K562 (cell line): ENCODE data around the gene ZMYND8. TPM values are rescaled to one million over a fixed set of nuclear protein-coding genes. Genes with fewer than 3 reads are reported as not detected.

Source experiments
- ATAC-seq: fragments of 200-7000 bp; cut with Tn5 transposase; 3 replicates; pipeline ENCODE4 v1.9.1; 2020; ENCODE audit warnings: moderate library complexity
- BruUV-seq: library from RNA; stranded (reverse); fragments of 400-500 nt; replicated peaks from 2 replicates; lab custom pipeline; 2021; lab: Mats Ljungman, UMichigan
- CTCF ChIA-PET: fragments of 300-600 bp; formaldehyde crosslinking; extraction: SDS; loops from one replicate; lab custom pipeline; 2021; ENCODE audit warnings: low intra/inter-chr PET ratio; lab: Yijun Ruan, JAX
- POLR2A ChIA-PET: fragments of 300-600, 350-650 bp; sonication (Branson Sonifier 250); formaldehyde crosslinking; extraction: SDS; loops from one replicate; lab custom pipeline; 2021; ENCODE audit warnings: antibody characterized with exemption, inconsistent platforms; lab: Yijun Ruan, JAX
- DNase-seq, 4 experiments: peaks; one replicate each; pipeline versions ENCODE4 v3.0.0 to v3.0.0-alpha.2; 2011 to 2018; ENCODE audit warnings: low spot score in 3 of 4, mixed read lengths in 3 of 4; ENCODE audit errors: extremely low read depth in 1 of 4
- FAIRE-seq: peaks from 2 replicates; lab custom pipeline; 2011; peaks lifted over from hg19 to GRCh38; lab: Jason Lieb, UNC
- H2AFZ ChIP-seq: 2 replicates; pipeline ENCODE4 v1.6.0; 2011; ENCODE audit warnings: low read depth, low read length, control low read depth, inconsistent platforms
- H3K27ac ChIP-seq: fragments of 200-600 bp; 3 replicates; pipeline ENCODE4 v1.8.0; 2011; ENCODE audit warnings: low read depth, mild to moderate bottlenecking, control low read depth, inconsistent platforms, low read length, moderate library complexity, mixed read lengths; ENCODE audit errors: extremely low read depth
- H3K27me3 ChIP-seq, 2 experiments: fragments of 300-600 bp in 1 of 2; 2 replicates in 1 of 2; 3 replicates in 1 of 2; pipeline versions ENCODE4 v1.6.0 to v1.8.0; 2011; ENCODE audit warnings: inconsistent platforms in 2 of 2, low read length in 2 of 2, mild to moderate bottlenecking in 1 of 2, mixed read lengths in 1 of 2, moderate library complexity in 1 of 2; ENCODE audit not compliant: control insufficient read depth in 2 of 2, insufficient read depth in 2 of 2
- H3K36me3 ChIP-seq: fragments of 300-600 bp; 3 replicates; pipeline ENCODE4 v1.8.0; 2011; ENCODE audit warnings: mild to moderate bottlenecking, low read length, inconsistent platforms; ENCODE audit not compliant: control insufficient read depth, insufficient read depth
- H3K4me1 ChIP-seq, 2 experiments: fragments of 200-600 bp in 1 of 2; replicated peaks in 1 of 2; 2 replicates in 1 of 2; 3 replicates in 1 of 2; pipeline versions ENCODE4 v1.5.1 to v1.8.0; 2011; ENCODE audit warnings: inconsistent platforms in 2 of 2, low read length in 2 of 2, mild to moderate bottlenecking in 1 of 2, mixed read lengths in 1 of 2, moderate library complexity in 1 of 2; ENCODE audit not compliant: control insufficient read depth in 2 of 2, insufficient read depth in 2 of 2
- H3K4me2 ChIP-seq: 2 replicates; pipeline ENCODE4 v1.6.1; 2011; ENCODE audit warnings: low read length, control low read depth, inconsistent platforms, mixed read lengths; ENCODE audit not compliant: insufficient read depth
- H3K4me3 ChIP-seq: fragments of 200-600 bp; sonication (generic), shearing (Covaris generic); 2 replicates; pipeline ENCODE4 v1.5.1; 2016; ENCODE audit warnings: control low read depth, inconsistent platforms
- H3K79me2 ChIP-seq: fragments of 200-600 bp; 3 replicates; pipeline ENCODE4 v1.8.0; 2011; ENCODE audit warnings: low read length, inconsistent platforms; ENCODE audit not compliant: control insufficient read depth, insufficient read depth
- H3K9ac ChIP-seq, 2 experiments: 2 replicates each; pipeline versions ENCODE4 v1.6.0 to v1.6.1; 2011; ENCODE audit warnings: low read depth in 2 of 2, low read length in 2 of 2, control low read depth in 1 of 2, inconsistent platforms in 1 of 2, mild to moderate bottlenecking in 1 of 2, mixed read lengths in 1 of 2; ENCODE audit not compliant: insufficient read depth in 1 of 2
- H3K9me1 ChIP-seq: one replicate; pipeline ENCODE4 v1.6.0; 2011; ENCODE audit warnings: inconsistent platforms, mild to moderate bottlenecking, low read length, moderate library complexity; ENCODE audit not compliant: control insufficient read depth, insufficient read depth
- H3K9me3 ChIP-seq: replicated peaks from 2 replicates; pipeline ENCODE4 v1.5.1; 2011; ENCODE audit warnings: low read depth, low read length, inconsistent platforms; ENCODE audit not compliant: control insufficient read depth, insufficient read depth
- H4K20me1 ChIP-seq: replicated peaks from 2 replicates; pipeline ENCODE4 v1.6.1; 2011; ENCODE audit warnings: low read length, inconsistent platforms, mixed read lengths; ENCODE audit not compliant: control insufficient read depth, insufficient read depth
- POLR2AphosphoS2 ChIP-seq: IDR thresholded peaks from 2 replicates; pipeline ENCODE4 v1.6.1; 2012; ENCODE audit warnings: low read length, improper control_type of control experiment
- ZNF830 ChIP-seq: fragments of 250-450 bp; sonication (Bioruptor Pico); IDR thresholded peaks from 2 replicates; pipeline ENCODE4 v1.5.0; 2021; ENCODE audit warnings: mild to moderate bottlenecking
- WGBS: fragments of 100-300 bp; shearing (Covaris generic); methylation state at CpG from one replicate; pipeline ENCODE4 v1.1.6; 2016; ENCODE audit warnings: low coverage, mixed read lengths; ENCODE audit not compliant: insufficient coverage; ENCODE audit errors: missing lambda C conversion rate; 5-methylcytosine and 5-hydroxymethylcytosine counted together
- in situ Hi-C: fragments of 300-500 bp; cut with MboI; formaldehyde crosslinking; loops from 4 replicates; pipeline ENCODE4 v1.15.0; 2018; ENCODE audit warnings: inconsistent platforms, mixed read lengths
- intact Hi-C: fragments of 100-400 bp; cut with micrococcal nuclease; formaldehyde crosslinking; loops from 2 replicates; pipeline ENCODE4 v1.14.2; 2022
- polyA plus RNA-seq, 8 experiments: library from polyadenylated mRNA; depleted of rRNA in 4 of 8; stranded (reverse) in 5 of 8; unstranded in 3 of 8; fragments of >200 nt; fragmentation: Nextera tagmentation in 2 of 8; fragmentation: Illumina TruSeq in 1 of 8; extraction: Ambion mirVana in 2 of 8; extraction: Trizol in 1 of 8; gene quantifications; 2 replicates each; pipeline versions ENCODE4 v1.2.1 to v1.2.3, GENCODE V29; 2011 to 2014; ENCODE audit warnings: inconsistent platforms in 1 of 8, missing spikeins in 1 of 8
- total RNA-seq, 7 experiments: library from RNA; depleted of rRNA in 6 of 7; stranded (reverse); fragments of >200 nt in 6 of 7; fragmentation: Illumina TruSeq in 2 of 7; extraction: Trizol in 2 of 7; gene quantifications; 2 replicates each; pipeline versions ENCODE4 v1.2.1 to v1.2.3, GENCODE V29; 2011 to 2021; ENCODE audit warnings: low replicate concordance in 1 of 7
- TF ChIP-seq, protein P1 (sequence below), 3 experiments: fragments of 200-800 bp in 1 of 3; fragments of 250-450 bp in 1 of 3; fragments of 450-650 bp in 1 of 3; sonication (Bioruptor Pico) in 1 of 3; sonication (Bioruptor generic) in 1 of 3; formaldehyde crosslinking in 1 of 3; IDR thresholded peaks; 2 replicates each; pipeline versions ENCODE4 v1.6.1 to v1.8.0; 2016 to 2022; ENCODE audit warnings: mild to moderate bottlenecking in 2 of 3, missing genetic modification characterization in 2 of 3, missing compliant biosample characterization in 1 of 3, moderate library complexity in 1 of 3
- TF ChIP-seq, protein P2 (sequence below): sonication (generic); IDR thresholded peaks from 2 replicates; pipeline ENCODE4 v1.6.1; 2016

The ZMYND8 gene
- total and polyA plus RNA-seq, 9 of the 15 experiments (the other 6 are each of a cell fraction or from before 2014, with no cell fraction given) = 31.8 to 148 (median 71.9) TPM

DNA sequence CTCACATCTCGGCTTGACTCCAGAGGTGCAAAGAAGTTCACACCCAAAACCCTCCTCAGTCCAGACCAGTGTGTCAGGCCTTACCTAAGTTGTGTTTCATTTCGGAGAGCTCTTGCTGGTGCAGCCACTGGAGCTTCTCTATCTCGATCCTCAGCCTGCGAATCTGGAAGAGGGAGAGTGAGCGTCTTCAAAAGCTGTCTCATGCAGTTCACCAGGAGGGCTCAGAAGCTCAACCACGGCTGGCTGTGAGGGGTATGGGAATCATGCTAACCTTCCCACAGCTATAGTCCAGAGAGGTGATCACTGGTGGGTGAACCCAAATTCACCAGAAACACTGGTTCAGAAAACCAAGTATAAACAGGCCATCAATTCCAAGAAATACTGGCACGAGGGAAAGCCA is 129.4 kb downstream of the ZMYND8 start:
- peaks cover 0 to 4% of the 10 kb centered on the region in 2 experiments; a peak in 2 of 5 replicates for H3K4me1 ChIP-seq
- CTCF ChIA-PET = no interaction called here
- no peak for DNase-seq
- no peak overlapping the region for H3K9ac ChIP-seq
- H3K9me1 ChIP-seq = no peaks in the 10 kb centered on the region
- H3K36me3 ChIP-seq = peaks cover 98% of the 10 kb centered on the region
- 93% methylated on average over 7 of the region's 7 CpGs for WGBS
- H3K27ac ChIP-seq = no peak overlapping the region; the same call in 2 of the 3 replicates
- H3K4me2 ChIP-seq = no peak overlapping the region
- no peaks in the 10 kb centered on the region; a peak in 1 of 5 replicates for H3K27me3 ChIP-seq
- H3K9me3 ChIP-seq = no peaks in the 10 kb centered on the region
- no peak overlapping the region for H2AFZ ChIP-seq
- H4K20me1 ChIP-seq = peaks cover 8% of the 10 kb centered on the region; the same call in 1 of the 2 replicates
- intact Hi-C loops (no loop called here), in situ Hi-C loops (no loop called here)
- peaks cover 50% of the 10 kb centered on the region for H3K79me2 ChIP-seq
- no peak overlapping the region for H3K4me3 ChIP-seq
- TF ChIP-seq ZNF830 (CRISPR knock-in tag) (no peak), POLR2AphosphoS2 (peak; percentile 62; the same call in 1 of the 2 replicates)
- TF ChIP-seq, protein P1, sequence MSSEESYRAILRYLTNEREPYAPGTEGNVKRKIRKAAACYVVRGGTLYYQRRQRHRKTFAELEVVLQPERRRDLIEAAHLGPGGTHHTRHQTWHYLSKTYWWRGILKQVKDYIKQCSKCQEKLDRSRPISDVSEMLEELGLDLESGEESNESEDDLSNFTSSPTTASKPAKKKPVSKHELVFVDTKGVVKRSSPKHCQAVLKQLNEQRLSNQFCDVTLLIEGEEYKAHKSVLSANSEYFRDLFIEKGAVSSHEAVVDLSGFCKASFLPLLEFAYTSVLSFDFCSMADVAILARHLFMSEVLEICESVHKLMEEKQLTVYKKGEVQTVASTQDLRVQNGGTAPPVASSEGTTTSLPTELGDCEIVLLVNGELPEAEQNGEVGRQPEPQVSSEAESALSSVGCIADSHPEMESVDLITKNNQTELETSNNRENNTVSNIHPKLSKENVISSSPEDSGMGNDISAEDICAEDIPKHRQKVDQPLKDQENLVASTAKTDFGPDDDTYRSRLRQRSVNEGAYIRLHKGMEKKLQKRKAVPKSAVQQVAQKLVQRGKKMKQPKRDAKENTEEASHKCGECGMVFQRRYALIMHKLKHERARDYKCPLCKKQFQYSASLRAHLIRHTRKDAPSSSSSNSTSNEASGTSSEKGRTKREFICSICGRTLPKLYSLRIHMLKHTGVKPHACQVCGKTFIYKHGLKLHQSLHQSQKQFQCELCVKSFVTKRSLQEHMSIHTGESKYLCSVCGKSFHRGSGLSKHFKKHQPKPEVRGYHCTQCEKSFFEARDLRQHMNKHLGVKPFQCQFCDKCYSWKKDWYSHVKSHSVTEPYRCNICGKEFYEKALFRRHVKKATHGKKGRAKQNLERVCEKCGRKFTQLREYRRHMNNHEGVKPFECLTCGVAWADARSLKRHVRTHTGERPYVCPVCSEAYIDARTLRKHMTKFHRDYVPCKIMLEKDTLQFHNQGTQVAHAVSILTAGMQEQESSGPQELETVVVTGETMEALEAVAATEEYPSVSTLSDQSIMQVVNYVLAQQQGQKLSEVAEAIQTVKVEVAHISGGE (CRISPR knock-in tag; IDR thresholded peaks at IDR 0.05) = peak in 1 of 3 experiments; percentile 52; a peak in 2 of 6 replicates
- TF ChIP-seq, protein P2, sequence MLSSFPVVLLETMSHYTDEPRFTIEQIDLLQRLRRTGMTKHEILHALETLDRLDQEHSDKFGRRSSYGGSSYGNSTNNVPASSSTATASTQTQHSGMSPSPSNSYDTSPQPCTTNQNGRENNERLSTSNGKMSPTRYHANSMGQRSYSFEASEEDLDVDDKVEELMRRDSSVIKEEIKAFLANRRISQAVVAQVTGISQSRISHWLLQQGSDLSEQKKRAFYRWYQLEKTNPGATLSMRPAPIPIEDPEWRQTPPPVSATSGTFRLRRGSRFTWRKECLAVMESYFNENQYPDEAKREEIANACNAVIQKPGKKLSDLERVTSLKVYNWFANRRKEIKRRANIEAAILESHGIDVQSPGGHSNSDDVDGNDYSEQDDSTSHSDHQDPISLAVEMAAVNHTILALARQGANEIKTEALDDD = no peak
- TF ChIP-seq, all 486 proteins: peak for 2
- FAIRE-seq (no peak), ATAC-seq (no peak; the same call in 1 of the 3 replicates)
- BruUV-seq = no TSS peak
- POLR2A ChIA-PET = interaction anchor here (1.2 to 1.6 kb wide), 2 partner anchors 9 kb away, joined by 3 to 5 read pairs; no protein-coding TSS in a partner anchor
